GM20000 (cell line): ENCODE measurements around the gene GATA3.
A peak's percentile ranks its signal among the peaks of the same experiment; 100 is the strongest.
"Not testable (repeated sequence)": the region's sequence is repeated elsewhere in the genome, so short reads cannot be mapped to it uniquely, and the experiment has no call there.

Source experiments
- DNase-seq: peaks from one replicate; pipeline ENCODE4 v3.0.0; 2012; ENCODE audit warnings: low spot score
- TF ChIP-seq, protein P1 (sequence below): IDR thresholded peaks from 2 replicates; pipeline ENCODE4 v1.5.1; 2012; ENCODE audit warnings: mild to moderate bottlenecking, control low read depth; ENCODE audit errors: extremely low read depth, missing control alignments

Gene GATA3

DNA sequence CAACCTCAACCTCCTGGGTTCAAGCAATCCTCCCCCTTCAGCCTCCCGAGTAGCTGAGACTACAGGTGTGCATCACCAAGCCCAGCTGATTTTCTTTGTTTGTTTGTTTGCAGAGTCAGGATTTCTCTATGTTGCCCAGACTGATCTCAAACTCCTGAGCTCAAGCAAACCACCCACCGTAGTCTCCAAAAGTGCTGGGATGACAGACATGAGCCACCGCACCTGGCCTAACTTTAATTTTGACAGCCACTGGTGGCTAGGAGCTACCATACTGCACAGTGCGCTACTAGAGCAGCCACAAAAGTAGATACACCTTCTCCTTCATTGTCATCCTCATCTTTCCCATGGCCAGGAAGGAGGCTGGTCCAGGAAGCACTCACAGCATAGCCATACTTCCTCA is 31.2 kb upstream of the GATA3 start:
- no peak for DNase-seq
- TF ChIP-seq, protein P1, sequence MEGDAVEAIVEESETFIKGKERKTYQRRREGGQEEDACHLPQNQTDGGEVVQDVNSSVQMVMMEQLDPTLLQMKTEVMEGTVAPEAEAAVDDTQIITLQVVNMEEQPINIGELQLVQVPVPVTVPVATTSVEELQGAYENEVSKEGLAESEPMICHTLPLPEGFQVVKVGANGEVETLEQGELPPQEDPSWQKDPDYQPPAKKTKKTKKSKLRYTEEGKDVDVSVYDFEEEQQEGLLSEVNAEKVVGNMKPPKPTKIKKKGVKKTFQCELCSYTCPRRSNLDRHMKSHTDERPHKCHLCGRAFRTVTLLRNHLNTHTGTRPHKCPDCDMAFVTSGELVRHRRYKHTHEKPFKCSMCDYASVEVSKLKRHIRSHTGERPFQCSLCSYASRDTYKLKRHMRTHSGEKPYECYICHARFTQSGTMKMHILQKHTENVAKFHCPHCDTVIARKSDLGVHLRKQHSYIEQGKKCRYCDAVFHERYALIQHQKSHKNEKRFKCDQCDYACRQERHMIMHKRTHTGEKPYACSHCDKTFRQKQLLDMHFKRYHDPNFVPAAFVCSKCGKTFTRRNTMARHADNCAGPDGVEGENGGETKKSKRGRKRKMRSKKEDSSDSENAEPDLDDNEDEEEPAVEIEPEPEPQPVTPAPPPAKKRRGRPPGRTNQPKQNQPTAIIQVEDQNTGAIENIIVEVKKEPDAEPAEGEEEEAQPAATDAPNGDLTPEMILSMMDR = no peak

DNA sequence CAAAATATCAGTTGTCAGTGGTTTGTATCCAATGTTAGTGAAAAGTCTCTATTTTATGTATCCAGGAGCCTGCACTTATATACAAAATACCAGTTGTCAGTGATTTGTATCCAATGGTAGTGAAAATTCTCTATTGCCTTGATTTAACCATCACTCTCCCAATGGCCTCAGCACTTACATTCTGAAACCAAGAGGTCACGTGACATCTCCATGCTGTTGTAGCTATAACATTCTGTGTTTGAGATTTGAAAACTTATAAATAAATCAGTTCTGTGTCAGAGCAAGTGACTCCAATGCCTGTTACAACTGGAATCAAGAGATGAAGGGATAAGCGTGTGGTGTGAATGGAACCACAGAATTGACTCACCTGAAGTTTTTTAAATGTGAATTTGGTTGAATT is 30.6 kb upstream of the GATA3 start:
- TF ChIP-seq, protein P1 = no peak
- DNase-seq = no peak

DNA sequence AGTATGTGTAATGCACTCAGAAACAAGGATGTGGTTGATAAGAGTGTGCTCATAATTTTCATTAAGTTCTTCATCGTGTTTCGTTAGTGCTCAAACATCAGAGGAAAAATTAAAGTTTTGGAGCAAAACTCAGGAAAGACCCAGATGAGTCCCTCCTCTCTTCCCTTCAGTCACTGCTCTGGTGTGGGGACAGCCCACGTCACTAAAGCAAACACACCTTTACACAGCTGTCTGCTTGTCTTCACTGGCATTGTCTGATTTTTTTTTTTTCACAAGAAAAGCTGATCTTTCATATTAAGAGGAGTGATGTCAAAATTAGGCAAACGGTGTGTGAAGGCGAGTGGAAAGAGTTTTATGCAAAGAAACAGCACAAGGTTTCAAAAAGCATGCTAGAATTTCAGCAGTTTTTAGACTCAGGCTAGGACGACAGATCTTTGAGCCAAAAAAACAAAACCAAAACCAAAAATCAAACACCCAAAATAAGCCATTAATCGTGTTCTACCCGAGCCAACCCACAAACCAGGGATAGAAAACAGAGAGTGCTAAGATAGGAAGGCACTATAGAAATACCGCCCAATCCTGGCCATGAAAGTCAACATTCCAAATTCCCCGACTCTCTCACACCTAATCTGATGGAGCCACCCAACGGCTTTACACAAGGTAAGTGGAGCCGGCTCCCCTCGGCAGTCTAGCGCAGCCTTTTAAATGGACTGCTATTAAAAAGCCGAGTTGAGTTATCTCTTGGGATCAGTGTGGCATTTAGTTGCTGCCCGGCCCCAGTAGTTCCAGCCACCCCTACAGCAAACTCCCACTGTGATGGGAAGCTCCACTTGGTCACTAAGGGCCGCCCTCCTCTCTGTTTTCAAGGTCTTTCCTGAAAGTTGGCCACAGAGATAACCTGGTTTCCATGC is 27.9 kb upstream of the GATA3 start:
- DNase-seq = no peak
- TF ChIP-seq, protein P1 = no peak

DNA sequence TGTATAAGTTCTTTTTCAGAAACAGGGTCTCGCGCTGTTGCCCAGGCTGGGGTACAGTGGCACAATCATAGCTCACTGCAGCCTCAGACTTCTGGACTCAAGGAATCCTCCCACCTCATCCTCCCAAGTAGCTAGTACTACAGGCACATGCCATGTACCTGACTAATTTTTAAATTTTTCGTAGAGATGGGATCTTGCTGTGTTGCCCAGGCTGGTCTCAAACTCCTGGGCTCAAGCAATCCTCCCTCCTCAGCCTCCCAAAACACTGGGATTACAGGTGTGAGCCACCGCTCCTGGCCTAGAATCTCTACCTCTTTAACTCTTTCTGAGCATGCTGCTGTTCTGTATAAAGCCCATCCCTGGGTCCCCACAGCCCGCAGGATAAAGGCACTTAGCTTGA is 23.3 kb upstream of the GATA3 start:
- not testable (repeated sequence) for DNase-seq

DNA sequence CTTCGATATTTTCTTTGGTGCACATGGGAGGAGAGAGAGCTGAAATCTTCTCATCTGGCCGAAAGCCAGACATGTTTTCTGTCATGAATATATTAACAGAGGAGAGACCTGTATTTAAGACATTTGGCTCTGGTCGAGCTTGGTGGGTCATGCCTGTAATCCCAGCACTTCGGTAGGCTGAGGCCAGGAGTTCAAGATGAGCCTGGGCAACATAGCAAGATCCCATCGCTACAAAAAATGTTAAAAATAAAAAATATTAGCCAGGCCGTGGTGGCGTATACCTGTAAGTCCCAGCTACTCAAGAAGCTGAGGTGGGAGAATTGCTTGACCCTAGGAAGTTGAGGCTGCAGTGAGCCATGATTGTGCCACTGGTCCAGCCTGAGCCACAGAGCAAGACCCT is 21.9 kb upstream of the GATA3 start:
- TF ChIP-seq, protein P1 = no peak
- DNase-seq = no peak

DNA sequence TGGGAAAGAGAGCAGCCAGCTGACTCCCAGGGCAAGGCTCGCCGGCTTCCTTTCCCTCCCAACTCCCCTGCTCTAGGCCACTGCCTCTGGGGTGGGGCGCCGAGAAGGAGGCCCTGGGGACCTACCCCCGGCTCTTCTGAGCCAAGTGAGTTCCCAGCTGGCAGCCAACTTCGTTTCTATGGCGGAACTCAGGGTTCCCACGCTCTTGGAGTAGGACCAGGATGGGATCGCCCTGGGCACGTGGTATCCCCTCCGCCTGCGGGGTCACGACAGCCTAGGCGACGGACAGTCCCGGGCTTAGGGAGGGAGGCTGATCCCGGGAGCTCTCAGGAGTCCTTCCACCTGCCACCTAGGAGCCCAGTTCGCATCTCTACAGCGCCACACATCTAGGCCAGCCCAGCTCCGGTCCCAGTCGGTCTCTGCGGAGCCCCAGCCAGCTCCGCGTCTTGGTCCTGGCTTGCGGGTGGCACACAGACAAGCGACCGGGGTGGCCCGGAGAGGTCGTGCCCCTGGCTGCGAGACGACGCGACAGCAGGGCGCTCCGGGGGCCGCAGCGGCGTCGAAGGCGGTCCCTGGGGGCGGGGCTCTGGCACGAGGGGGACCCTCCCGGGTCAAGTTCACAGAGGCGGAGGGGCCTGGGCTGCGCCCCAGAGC is 20.5 kb upstream of the GATA3 start:
- DNase-seq = no peak
- TF ChIP-seq, protein P1 = no peak

DNA sequence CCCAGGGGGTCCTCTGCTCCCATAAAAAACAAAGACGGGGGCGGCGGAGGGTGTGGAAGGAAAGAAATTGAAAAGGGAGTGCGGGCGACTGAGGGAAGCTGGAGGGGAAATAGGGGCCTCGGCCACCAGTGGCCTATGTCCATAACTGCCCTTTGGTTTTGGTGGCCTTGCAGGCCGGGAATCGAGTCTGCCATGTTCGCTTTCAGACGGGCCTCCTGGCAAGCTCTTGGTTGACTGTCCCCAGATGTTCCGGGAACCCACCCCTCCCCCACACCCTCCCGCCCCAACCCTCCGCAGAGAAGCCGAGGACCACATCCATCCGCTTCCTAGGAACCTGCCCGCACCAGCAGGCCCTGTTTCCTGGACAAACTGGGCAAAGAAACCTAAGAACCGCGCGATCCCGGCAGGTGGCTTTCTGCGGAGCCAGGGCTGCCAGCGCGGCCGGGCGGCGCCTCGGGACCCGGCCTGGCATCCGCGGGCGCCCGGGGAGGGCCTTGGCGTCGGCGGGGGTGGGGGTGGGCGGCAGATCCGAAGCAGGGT is 20.0 kb upstream of the GATA3 start:
- DNase-seq = peak; percentile 27
- TF ChIP-seq, protein P1 = no peak
